Measurements from ENCODE around the gene CATSPER3. TPM values are rescaled to one million over a fixed set of nuclear protein-coding genes. Genes with fewer than 3 reads are reported as not detected.

The CATSPER3 gene
- total and polyA plus RNA-seq, 2 of the 13 experiments (the other 11 are each of a cell fraction or from before 2014, with no cell fraction given) = 0.33 to 0.37 TPM

DNA sequence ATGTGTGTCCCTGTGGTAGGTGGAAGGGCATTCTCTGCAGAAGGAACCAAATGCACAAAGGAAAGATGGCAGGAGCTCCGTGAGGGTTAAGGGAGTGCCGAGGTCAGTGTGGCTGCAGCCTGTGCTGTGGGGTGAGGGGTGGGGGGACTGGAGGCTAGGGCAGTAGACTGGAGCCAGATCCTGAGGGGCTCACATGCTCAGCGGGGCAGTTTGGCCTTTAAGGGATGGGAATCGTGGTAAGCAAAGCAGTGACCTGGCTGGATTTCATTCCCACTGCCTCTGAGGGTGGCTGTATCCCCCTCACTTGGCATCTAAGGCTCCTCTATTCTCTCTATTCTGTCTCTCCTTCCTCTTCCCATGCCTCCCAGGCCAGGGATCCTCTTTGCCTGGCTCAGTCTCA, 50.8 kb downstream of the CATSPER3 start:
- H3K79me2 ChIP-seq (ENCODE audit: insufficient read depth, low read length) = no peaks in the 10 kb centered on the region
- ATAC-seq (no peak), DNase-seq (ENCODE audit: low spot score) (no peak), FAIRE-seq (no peak)
- no TSS peak for BruUV-seq (replicated peaks)
- H3K4me2 ChIP-seq (ENCODE audit: low read depth, low read length) = no peak overlapping the region
- no peaks in the 10 kb centered on the region for H3K36me3 ChIP-seq (replicated peaks in 1 of 2; ENCODE audit: control insufficient read depth in 1 of 2, insufficient read depth in 2 of 2, low read length in 2 of 2)
- H3K4me1 ChIP-seq (ENCODE audit: insufficient read depth, low read length) = peaks cover 8% of the 10 kb centered on the region
- no peaks in the 10 kb centered on the region for H3K9me3 ChIP-seq (ENCODE audit: low read length)
- H2AFZ ChIP-seq (ENCODE audit: low read length) = no peak overlapping the region
- H3K27me3 ChIP-seq (ENCODE audit: control insufficient read depth in 1 of 2, insufficient read depth in 2 of 2, low read length in 2 of 2) = no peaks in the 10 kb centered on the region
- in situ Hi-C loops (cut with HindIII; ENCODE audit: extremely low pct_ligation_motif_present, low pct_unique_long_range_greater_than_20kb) (no loop called here), intact Hi-C loops (cut with micrococcal nuclease; ENCODE audit: unreplicated experiment) (no loop called here)
- ChIA-PET POLR2A (no interaction called here), CTCF (ENCODE audit: low intra/inter-chr PET ratio, low total read pairs) (no interaction called here)
- no peaks in the 10 kb centered on the region for H4K20me1 ChIP-seq (ENCODE audit: insufficient read depth, low read length)
- H3K9ac ChIP-seq (ENCODE audit: insufficient read depth, low read depth, low read length) = no peak overlapping the region
- H3K4me3 ChIP-seq (replicated peaks in 1 of 3; ENCODE audit: insufficient read depth in 1 of 3, low read depth in 2 of 3, low read length in 3 of 3) = no peak overlapping the region
- no peak overlapping the region for H3K27ac ChIP-seq (ENCODE audit: extremely low read length, insufficient read depth, low read length)
- 90% methylated on average over 2 of the region's 4 CpGs for WGBS (ENCODE audit: low lambda C conversion rate)
- TF ChIP-seq ZNF580 (CRISPR knock-in tag; IDR thresholded peaks at IDR 0.05; ENCODE audit: borderline replicate concordance, low read depth) = no peak
- no peak for TF ChIP-seq BCL3 (CRISPR knock-in tag; IDR thresholded peaks at IDR 0.05)
- TF ChIP-seq ZBTB40 (IDR thresholded peaks at IDR 0.05) = no peak
- TF ChIP-seq ZBTB40 (CRISPR knock-in tag; IDR thresholded peaks at IDR 0.05) = no peak
- TF ChIP-seq MAFK (conservative IDR thresholded peaks at IDR 0.05 in 1 of 2, IDR thresholded peaks at IDR 0.05 in 1 of 2; ENCODE audit: low read length in 2 of 2) = no peak
- TF ChIP-seq HES4 (CRISPR knock-in tag; IDR thresholded peaks at IDR 0.05; ENCODE audit: borderline replicate concordance) = no peak
- no peak for TF ChIP-seq ZBTB8A (CRISPR knock-in tag; IDR thresholded peaks at IDR 0.05; ENCODE audit: borderline replicate concordance, low read depth)
- no peak for TF ChIP-seq JARID2 (CRISPR knock-in tag; IDR thresholded peaks at IDR 0.05; ENCODE audit: insufficient replicate concordance)
- TF ChIP-seq ZBED4 (CRISPR knock-in tag; IDR thresholded peaks at IDR 0.05; ENCODE audit: borderline replicate concordance) = no peak
- no peak for TF ChIP-seq KLF11 (CRISPR knock-in tag; IDR thresholded peaks at IDR 0.05)
